Activated T-cell treated with anti-CD3 and anti-CD28 coated beads, Interleukin-2, amount 50 U/mL, for 4 hours (primary cell): ENCODE results near the gene SMPD4. TPM values are rescaled to one million over a fixed set of nuclear protein-coding genes. Genes with fewer than 3 reads are reported as not detected.
"Not testable (repeated sequence)": the region's sequence is repeated elsewhere in the genome, so short reads cannot be mapped to it uniquely, and the experiment has no call there.

ENCODE experiments used
- ATAC-seq, 2 donors: fragments of 200-7000 bp; cut with Tn5 transposase; one replicate each; pipeline ENCODE4 v1.10.0; 2021
- DNase-seq: peaks from one replicate; pipeline ENCODE4 v3.0.0-alpha.2; 2020
- H3K27me3 Mint-ChIP-seq: one replicate; pipeline ENCODE4 v1.8.0; 2021; ENCODE audit warnings: low read depth, mixed read lengths
- H3K36me3 Mint-ChIP-seq: one replicate; pipeline ENCODE4 v1.8.0; 2022; ENCODE audit warnings: mixed read lengths; ENCODE audit not compliant: insufficient read depth
- H3K4me1 Mint-ChIP-seq: one replicate; pipeline ENCODE4 v1.8.0; 2021; ENCODE audit warnings: low read depth, mixed read lengths
- H3K4me3 Mint-ChIP-seq: one replicate; pipeline ENCODE4 v1.8.0; 2021; ENCODE audit warnings: mild to moderate bottlenecking, moderate library complexity, mixed read lengths
- H3K9me3 Mint-ChIP-seq: one replicate; pipeline ENCODE4 v1.8.0; 2021; ENCODE audit warnings: mixed read lengths
- total RNA-seq, 3 donors: library from RNA; stranded (reverse); gene quantifications; one replicate each; pipeline ENCODE4 v1.2.1, GENCODE V29; 2021

SMPD4 gene
- total RNA-seq, 3 donors from 2014 or later, result 102 to 113 (median 103) TPM

DNA sequence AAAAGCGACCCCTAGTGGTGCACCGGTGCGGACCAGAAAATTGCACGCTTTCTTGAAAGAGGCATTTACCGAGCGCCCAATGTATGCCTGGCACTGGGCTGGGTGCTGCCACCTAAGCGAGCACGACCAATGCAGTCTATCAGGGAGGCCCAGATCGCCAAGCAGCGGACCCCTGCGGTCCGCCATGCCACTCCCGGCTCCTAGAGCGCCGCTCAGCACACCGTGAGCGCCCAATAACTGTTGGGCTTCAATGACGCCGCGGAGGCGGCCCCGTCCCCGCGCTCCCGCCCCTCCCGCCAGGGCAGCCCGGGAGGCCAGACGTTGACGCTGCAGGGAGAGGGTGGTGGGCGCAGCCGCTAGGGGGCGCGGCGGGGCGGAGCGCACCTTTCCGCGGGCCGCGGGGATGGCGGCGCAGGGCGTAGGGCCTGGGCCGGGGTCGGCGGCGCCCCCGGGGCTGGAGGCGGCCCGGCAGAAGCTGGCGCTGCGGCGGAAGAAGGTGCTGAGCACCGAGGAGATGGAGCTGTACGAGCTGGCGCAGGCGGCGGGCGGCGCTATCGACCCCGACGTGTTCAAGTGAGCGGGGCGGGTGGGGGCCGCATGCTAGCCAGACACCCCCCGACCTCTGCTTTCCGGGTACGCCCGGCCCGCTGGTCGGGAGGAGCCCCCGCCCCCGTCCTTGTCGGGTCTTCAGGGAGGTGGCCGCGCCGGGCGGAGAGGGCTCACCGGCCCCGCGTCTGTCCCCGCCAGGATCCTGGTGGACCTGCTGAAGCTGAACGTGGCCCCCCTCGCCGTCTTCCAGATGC is 679 bp upstream of the SMPD4 start, which contains the start of gene MZT2B:
MZT2B (plus strand) TSS at position 383 of the 803 bp plus-strand sequence; CDS start at position 404, 21 bp downstream.
- not testable (repeated sequence) for H3K9me3 Mint-ChIP-seq, H3K27me3 Mint-ChIP-seq, H3K36me3 Mint-ChIP-seq
- peaks cover 18% of the 10 kb centered on the region for H3K4me1 Mint-ChIP-seq
- ATAC-seq, result peak; percentile 87
- H3K4me3 Mint-ChIP-seq, result peak within 1 kb of the TSS; percentile 93
- DNase-seq, result peak; percentile 87

DNA sequence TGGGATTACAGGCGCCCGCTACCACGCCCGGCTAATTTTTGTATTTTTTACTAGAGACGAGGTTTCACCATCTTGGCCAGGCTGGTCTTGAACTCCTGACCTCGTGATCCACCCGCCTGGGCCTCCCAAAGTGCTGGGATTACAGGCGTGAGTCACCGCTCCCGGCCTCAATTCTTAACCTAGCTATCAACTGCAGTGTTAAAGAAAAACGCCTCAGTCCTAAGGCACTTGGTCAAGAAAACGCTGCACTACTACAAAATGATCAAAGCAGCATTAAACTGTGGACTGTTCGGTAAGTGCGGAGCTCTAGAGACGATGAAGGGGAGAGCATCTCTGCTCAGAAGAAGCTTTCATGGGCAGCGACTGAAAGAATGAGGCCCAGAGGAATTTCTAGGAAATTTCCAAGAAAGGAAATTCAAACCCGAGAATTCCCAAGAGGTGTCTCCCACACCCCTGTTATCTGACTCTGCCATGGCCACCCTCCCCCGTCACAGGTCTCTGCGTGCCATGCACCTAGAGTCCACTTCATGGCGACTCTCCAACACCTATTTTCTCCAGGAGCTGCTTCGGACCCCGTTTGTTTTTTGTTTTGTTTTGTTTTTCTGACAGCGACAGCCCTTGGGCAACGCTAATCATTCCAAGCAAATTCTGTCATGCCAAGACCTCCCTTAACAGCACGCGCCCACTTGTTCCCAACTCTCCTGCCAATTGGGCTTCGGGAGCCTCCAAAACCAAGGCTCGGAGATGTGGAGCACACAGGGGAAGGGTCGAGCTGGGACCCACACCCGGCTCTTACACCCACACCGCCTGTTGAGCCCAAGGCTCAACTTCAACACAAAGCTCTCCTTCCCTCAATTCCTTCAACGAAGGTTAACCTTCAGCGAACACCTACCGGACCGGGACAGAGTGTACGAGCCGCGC is 738 bp downstream of the SMPD4 start:
- H3K27me3 Mint-ChIP-seq, ATAC-seq, H3K9me3 Mint-ChIP-seq, DNase-seq: not testable (repeated sequence)
- H3K4me3 Mint-ChIP-seq, result peak overlapping the region; percentile 93
- peaks cover 11% of the 10 kb centered on the region for H3K36me3 Mint-ChIP-seq
- peaks cover 22% of the 10 kb centered on the region for H3K4me1 Mint-ChIP-seq

DNA sequence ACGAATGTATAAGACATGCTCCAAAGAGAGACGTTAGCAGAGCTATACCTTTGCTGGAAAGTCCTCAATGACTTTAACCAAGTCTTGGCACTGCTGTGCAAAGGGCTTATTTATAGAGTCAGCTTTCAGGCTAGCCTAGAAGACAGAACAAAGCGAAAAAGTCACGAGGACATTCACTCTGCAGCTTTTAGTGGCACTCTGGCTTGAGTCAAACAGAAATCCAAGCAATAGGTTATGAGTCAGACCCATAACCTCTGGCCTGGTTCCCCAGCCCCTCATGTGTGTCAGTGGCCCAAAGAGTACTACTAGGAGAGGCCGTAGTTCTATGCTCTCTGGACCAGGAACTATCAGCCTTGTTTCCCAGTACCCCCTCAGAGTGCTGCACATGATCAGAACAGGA is 6.5 kb downstream of the SMPD4 start:
- H3K4me3 Mint-ChIP-seq, H3K9me3 Mint-ChIP-seq, DNase-seq, H3K27me3 Mint-ChIP-seq, H3K4me1 Mint-ChIP-seq: not testable (repeated sequence)
- ATAC-seq, result peak; percentile 42 to 44
- peaks cover 23% of the 10 kb centered on the region for H3K36me3 Mint-ChIP-seq

DNA sequence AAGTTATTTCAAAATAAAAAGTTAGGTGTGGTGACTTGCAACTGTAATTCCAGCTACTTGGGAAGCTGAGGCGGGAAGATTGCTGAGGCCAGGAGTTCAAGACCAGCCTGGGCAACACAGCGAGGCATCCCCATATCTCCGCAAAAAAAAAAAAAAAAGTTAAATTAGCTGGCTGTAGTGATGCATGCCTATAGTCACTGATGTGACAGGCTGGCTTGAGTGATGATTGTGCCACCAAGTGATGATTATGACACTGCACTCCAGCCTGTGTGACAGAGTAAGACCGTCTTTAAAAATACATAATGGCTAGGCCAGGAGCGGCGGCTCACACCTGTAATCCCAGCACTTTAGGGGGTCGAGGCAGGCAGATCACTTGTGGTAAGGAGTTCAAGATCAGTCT is 11.5 kb downstream of the SMPD4 start:
- Mint-ChIP-seq H3K27me3 (no peaks in the 10 kb centered on the region), H3K4me1 (no peaks in the 10 kb centered on the region), H3K36me3 (peaks cover 26% of the 10 kb centered on the region), H3K4me3 (no peak overlapping the region), H3K9me3 (no peaks in the 10 kb centered on the region)
- ATAC-seq (no peak), DNase-seq (no peak)

GRCh38 chr2:130169163-130169562 is 12.2 kb downstream of the SMPD4 start:
- H3K36me3 Mint-ChIP-seq, result peaks cover 30% of the 10 kb centered on the region
- not testable (repeated sequence) for H3K9me3 Mint-ChIP-seq, H3K4me3 Mint-ChIP-seq, H3K27me3 Mint-ChIP-seq, DNase-seq, H3K4me1 Mint-ChIP-seq
- ATAC-seq, result peak in 1 of 2 donors; percentile 53

DNA sequence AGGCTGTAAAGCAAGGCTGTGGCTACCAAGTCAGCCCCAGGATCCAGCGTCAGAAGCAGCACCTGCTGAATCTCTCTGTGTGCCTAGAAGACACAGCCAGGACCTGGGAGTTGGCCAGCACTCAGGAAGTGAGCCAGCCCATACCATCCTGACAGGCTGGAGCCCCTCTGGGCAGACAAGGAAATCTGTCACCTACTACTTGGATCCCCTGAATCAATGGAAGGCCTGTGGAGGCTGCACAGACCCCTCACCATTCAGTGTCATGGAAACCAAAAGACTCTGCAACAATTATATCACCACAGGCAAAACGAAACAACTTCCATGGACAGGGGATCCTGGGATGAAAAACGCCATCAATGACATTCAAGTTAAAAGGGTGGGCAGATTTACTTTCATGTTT is 14.8 kb downstream of the SMPD4 start:
- not testable (repeated sequence) for H3K27me3 Mint-ChIP-seq, H3K9me3 Mint-ChIP-seq, H3K4me3 Mint-ChIP-seq, H3K4me1 Mint-ChIP-seq, ATAC-seq, DNase-seq
- H3K36me3 Mint-ChIP-seq, result peaks cover 25% of the 10 kb centered on the region

DNA sequence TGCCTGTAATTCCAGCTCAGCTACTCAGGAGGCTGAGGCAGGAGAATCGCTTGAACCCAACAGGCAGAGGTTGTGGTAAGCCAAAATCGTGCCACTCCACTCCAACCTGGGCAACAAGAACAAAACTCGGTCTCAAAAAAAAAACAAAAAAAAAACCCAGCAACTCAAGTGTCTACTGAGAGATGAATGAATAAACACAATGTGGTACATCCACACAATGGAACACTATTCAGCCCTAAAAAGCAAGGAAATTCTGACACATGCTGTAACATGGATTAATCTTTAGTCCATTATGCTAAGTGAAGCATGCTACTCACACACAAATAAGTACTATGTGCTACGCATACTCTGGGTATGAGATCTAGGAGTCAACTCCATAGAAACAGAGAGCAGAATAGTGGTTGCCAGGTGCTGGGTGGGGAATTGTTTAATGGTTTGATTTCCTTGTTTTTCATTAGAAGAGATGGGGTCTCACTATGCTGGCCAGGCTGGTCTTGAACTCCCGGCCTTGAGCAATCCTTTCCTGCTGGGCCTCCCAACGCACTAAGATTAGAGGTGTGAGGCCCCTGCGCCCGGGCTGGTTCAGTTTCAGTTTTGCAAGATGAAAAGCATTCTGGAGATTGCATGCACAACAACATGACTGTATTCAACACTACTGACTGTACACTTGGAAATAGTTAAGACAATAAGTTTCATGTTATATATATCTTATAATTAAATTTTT is 15.9 kb downstream of the SMPD4 start:
- DNase-seq (no peak), ATAC-seq (no peak)
- H3K9me3 Mint-ChIP-seq, result no peaks in the 10 kb centered on the region
- peaks cover 23% of the 10 kb centered on the region for H3K36me3 Mint-ChIP-seq
- no peak overlapping the region for H3K4me3 Mint-ChIP-seq
- no peaks in the 10 kb centered on the region for H3K27me3 Mint-ChIP-seq
- H3K4me1 Mint-ChIP-seq, result no peaks in the 10 kb centered on the region

GRCh38 chr2:130162968-130163367 is 18.4 kb downstream of the SMPD4 start:
- H3K27me3 Mint-ChIP-seq, result no peaks in the 10 kb centered on the region
- H3K4me3 Mint-ChIP-seq, result no peak overlapping the region
- no peak for DNase-seq
- H3K36me3 Mint-ChIP-seq, result peaks cover 20% of the 10 kb centered on the region
- peaks cover 4% of the 10 kb centered on the region for H3K4me1 Mint-ChIP-seq
- no peak for ATAC-seq
- H3K9me3 Mint-ChIP-seq, result no peaks in the 10 kb centered on the region

GRCh38 chr2:130162486-130162885 is 18.9 kb downstream of the SMPD4 start:
- ATAC-seq, DNase-seq, H3K4me3 Mint-ChIP-seq, H3K4me1 Mint-ChIP-seq, H3K27me3 Mint-ChIP-seq, H3K9me3 Mint-ChIP-seq: not testable (repeated sequence)
- peaks cover 17% of the 10 kb centered on the region for H3K36me3 Mint-ChIP-seq

DNA sequence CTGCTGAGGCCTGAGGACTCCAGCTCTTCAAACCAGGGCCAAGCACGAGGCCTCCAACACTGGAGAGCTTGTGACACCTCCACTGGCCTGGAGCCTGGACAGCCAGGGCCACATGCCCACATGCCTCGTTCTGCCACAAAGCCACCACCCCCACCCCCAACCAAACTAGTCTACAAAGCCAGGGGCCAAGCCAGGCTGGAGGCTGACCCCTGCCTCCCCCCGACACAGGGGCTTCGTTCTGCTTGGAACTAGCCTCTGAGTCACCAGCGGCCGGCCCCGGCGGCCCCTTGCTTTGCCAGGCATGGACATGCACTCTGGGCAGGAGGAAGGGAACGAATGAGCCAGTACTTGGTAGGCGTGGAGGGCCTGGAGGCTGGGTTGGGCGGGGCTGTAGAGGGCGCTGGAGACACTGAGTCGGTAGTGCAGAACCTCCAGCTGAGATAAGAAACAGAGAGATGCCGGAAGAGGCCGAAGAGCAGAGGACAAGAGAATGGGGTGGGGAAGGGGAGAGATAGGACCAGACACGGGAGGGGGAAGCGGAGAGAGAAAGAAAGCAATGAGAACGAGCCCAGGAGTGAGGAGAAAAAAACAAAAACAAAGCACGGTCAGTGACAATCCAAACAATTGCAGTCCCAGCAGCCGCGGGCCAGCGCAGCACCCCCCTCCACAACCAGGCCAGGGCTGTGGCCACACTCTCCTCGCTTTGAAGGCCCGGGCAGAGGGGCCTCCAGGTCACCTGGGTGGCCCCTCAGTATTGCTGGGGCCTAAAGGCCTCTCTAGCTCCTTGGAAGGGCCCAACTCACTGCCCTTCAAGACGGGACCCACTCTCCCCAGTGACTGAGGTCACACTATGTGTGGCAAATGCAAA is 20.3 kb downstream of the SMPD4 start:
- not testable (repeated sequence) for H3K9me3 Mint-ChIP-seq, H3K4me3 Mint-ChIP-seq, H3K27me3 Mint-ChIP-seq, DNase-seq, ATAC-seq, H3K4me1 Mint-ChIP-seq
- H3K36me3 Mint-ChIP-seq, result peaks cover 13% of the 10 kb centered on the region

GRCh38 chr2:130160131-130160530 is 21.3 kb downstream of the SMPD4 start:
- no peak for DNase-seq
- peaks cover 10% of the 10 kb centered on the region for H3K36me3 Mint-ChIP-seq
- peaks cover 4% of the 10 kb centered on the region for H3K4me1 Mint-ChIP-seq
- no peak overlapping the region for H3K4me3 Mint-ChIP-seq
- no peaks in the 10 kb centered on the region for H3K27me3 Mint-ChIP-seq
- ATAC-seq, result no peak
- H3K9me3 Mint-ChIP-seq, result no peaks in the 10 kb centered on the region

DNA sequence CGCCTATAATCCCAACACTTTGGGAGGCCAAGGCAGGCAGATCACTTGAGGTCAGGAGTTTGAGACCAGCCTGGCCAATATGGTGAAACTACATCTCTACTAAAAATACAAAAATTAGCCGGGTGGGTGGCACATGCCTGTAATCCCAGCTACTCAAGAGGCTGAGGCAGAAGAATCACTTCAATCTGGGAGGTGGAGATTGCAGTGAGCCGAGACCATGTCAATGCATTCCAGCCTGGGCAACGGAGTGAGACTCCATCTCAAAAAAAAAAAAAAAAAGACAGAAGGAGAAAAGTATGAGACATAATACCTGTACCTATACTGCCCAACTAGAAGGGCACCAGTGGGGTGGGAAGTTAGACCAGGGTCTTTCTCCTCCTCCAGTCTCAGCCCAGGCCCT is 22.0 kb downstream of the SMPD4 start:
- H3K4me3 Mint-ChIP-seq, H3K9me3 Mint-ChIP-seq, H3K4me1 Mint-ChIP-seq: not testable (repeated sequence)

DNA sequence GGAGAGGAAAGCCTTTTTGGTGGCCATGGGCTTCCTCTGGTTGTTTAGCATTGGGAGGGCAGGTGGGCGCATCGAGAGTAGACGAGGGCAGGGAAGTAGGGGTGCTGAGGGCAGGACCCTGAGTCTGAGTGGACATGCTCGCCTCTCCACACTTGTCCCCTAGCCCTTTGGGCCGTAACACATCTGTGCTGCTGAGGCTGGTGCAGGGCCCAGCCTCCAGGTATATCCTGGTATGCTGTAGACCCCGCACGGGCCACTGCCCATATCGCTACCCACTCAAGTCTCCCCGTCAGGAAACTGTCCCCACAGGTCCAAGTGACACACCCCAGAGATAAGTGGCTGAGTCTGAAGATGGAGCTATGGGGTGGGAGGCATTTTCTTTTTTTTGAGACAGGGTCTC is 22.8 kb downstream of the SMPD4 start:
- H3K9me3 Mint-ChIP-seq, result no peaks in the 10 kb centered on the region
- H3K36me3 Mint-ChIP-seq, result peaks cover 8% of the 10 kb centered on the region
- ATAC-seq, result no peak
- no peak for DNase-seq
- no peak overlapping the region for H3K4me3 Mint-ChIP-seq
- H3K4me1 Mint-ChIP-seq, result peaks cover 4% of the 10 kb centered on the region
- H3K27me3 Mint-ChIP-seq, result no peaks in the 10 kb centered on the region

More for the DNA sequence above, 22.0 kb downstream of the SMPD4 start:
- H3K27me3 Mint-ChIP-seq, ATAC-seq, H3K36me3 Mint-ChIP-seq, DNase-seq: not testable (repeated sequence)
